22Rv1 (cell line): ENCODE results near the gene RRAD.

Experiments
- ZFX ChIP-seq: fragments of 450-650 bp; IDR thresholded peaks from 2 replicates; pipeline ENCODE4 v1.6.1; 2017; ENCODE audit warnings: antibody characterized with exemption, borderline replicate concordance
- TF ChIP-seq, protein P1 (sequence below): fragments of 450-650 bp; IDR thresholded peaks from 2 replicates; pipeline ENCODE4 v1.5.1; 2017; ENCODE audit warnings: mild to moderate bottlenecking

DNA sequence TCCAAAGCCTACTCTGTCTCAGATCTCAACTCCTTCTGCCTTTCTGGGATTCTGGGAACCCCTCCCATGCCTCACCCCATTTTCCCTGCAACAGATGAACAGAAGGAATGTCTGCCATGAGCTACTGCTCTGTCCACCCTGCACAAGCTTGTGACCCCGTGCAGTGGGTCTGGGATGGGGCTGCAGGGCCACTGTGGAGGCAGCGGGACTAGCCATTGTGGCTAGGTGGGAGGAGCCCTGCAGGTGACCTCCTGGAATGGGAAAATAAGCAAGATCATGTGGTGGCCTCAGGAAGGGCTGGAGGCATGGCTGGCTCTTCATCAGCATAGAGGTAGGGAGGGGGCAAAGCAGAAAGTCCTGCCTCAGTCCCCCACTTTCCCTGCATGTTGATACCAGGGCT is 31.3 kb downstream of the RRAD start:
- TF ChIP-seq, protein P1, sequence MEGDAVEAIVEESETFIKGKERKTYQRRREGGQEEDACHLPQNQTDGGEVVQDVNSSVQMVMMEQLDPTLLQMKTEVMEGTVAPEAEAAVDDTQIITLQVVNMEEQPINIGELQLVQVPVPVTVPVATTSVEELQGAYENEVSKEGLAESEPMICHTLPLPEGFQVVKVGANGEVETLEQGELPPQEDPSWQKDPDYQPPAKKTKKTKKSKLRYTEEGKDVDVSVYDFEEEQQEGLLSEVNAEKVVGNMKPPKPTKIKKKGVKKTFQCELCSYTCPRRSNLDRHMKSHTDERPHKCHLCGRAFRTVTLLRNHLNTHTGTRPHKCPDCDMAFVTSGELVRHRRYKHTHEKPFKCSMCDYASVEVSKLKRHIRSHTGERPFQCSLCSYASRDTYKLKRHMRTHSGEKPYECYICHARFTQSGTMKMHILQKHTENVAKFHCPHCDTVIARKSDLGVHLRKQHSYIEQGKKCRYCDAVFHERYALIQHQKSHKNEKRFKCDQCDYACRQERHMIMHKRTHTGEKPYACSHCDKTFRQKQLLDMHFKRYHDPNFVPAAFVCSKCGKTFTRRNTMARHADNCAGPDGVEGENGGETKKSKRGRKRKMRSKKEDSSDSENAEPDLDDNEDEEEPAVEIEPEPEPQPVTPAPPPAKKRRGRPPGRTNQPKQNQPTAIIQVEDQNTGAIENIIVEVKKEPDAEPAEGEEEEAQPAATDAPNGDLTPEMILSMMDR: no peak
- no peak for TF ChIP-seq ZFX
